H1 (cell line): ENCODE results near the gene FNDC5. TPM values are rescaled to one million over a fixed set of nuclear protein-coding genes. Genes with fewer than 3 reads are reported as not detected.

Experiments
- CTCF ChIA-PET: fragments of 300-600 bp; sonication (Branson Sonifier 250); formaldehyde crosslinking; loops from one replicate; lab custom pipeline; 2021; ENCODE audit not compliant: partially characterized antibody; lab: Charles Lee
- POLR2A ChIA-PET: fragments of 300-600 bp; sonication (Branson Sonifier 250); formaldehyde crosslinking; loops from one replicate; lab custom pipeline; 2021; ENCODE audit warnings: inconsistent platforms; ENCODE audit not compliant: partially characterized antibody; lab: Charles Lee
- DNase-seq, 2 experiments: peaks; one replicate each; pipeline versions ENCODE4 v3.0.0 to v3.0.0-alpha.2; 2010 to 2022; ENCODE audit warnings: low spot score in 2 of 2, low read depth in 1 of 2, mixed read lengths in 1 of 2
- FAIRE-seq: peaks from 2 replicates; lab custom pipeline; 2011; peaks lifted over from hg19 to GRCh38; lab: Jason Lieb, UNC
- H2AFZ ChIP-seq: 2 replicates; pipeline ENCODE4 v1.8.1; 2012; ENCODE audit warnings: low read length, inconsistent platforms
- H2AK5ac ChIP-seq: 2 replicates; pipeline ENCODE4 v1.6.1; 2013; ENCODE audit warnings: low read depth, low read length
- H2BK120ac ChIP-seq: replicated peaks from 2 replicates; pipeline ENCODE3; 2013; ENCODE audit warnings: low read depth, low read length, inconsistent platforms
- H2BK12ac ChIP-seq: 2 replicates; pipeline ENCODE4 v1.6.1; 2013; ENCODE audit warnings: low read depth, low read length
- H2BK15ac ChIP-seq: 2 replicates; pipeline ENCODE4 v1.6.1; 2013; ENCODE audit warnings: low read length
- H2BK20ac ChIP-seq: 2 replicates; pipeline ENCODE4 v1.6.1; 2013; ENCODE audit warnings: low read length
- H2BK5ac ChIP-seq: 2 replicates; pipeline ENCODE4 v1.6.1; 2013; ENCODE audit warnings: low read depth, low read length
- H3K14ac ChIP-seq: 2 replicates; pipeline ENCODE4 v1.6.1; 2013; ENCODE audit warnings: inconsistent platforms; ENCODE audit not compliant: insufficient read length
- H3K18ac ChIP-seq: 2 replicates; pipeline ENCODE4 v1.6.1; 2013; ENCODE audit warnings: low read length; ENCODE audit errors: extremely low read depth
- H3K23ac ChIP-seq: 2 replicates; pipeline ENCODE4 v1.6.1; 2013; ENCODE audit warnings: inconsistent platforms; ENCODE audit not compliant: insufficient read length
- H3K23me2 ChIP-seq: 2 replicates; pipeline ENCODE4 v1.6.1; 2013; ENCODE audit warnings: low read depth, low read length
- H3K27ac ChIP-seq: 2 replicates; pipeline ENCODE4 v1.6.1; 2011; ENCODE audit warnings: low read depth, low read length, inconsistent platforms
- H3K27me3 ChIP-seq, 4 experiments: replicated peaks in 1 of 4; 1 replicate in 1 of 4; 2 replicates in 3 of 4; pipeline versions ENCODE4 v1.6.1 to v1.8.1; 2011 to 2013; ENCODE audit warnings: low read length in 3 of 4, mild to moderate bottlenecking in 3 of 4, inconsistent platforms in 2 of 4, mixed read lengths in 2 of 4, moderate library complexity in 1 of 4; ENCODE audit not compliant: control insufficient read depth in 3 of 4, insufficient read depth in 3 of 4; ENCODE audit errors: extremely low read depth in 1 of 4
- H3K36me3 ChIP-seq, 4 experiments: 2 replicates each; pipeline versions ENCODE4 v1.6.1 to v1.8.1; 2011 to 2013; ENCODE audit warnings: mild to moderate bottlenecking in 4 of 4, low read length in 3 of 4, moderate library complexity in 2 of 4, control low read depth in 1 of 4, inconsistent platforms in 1 of 4; ENCODE audit not compliant: insufficient read depth in 4 of 4, control insufficient read depth in 2 of 4
- H3K4ac ChIP-seq: replicated peaks from 2 replicates; pipeline ENCODE3; 2013; ENCODE audit warnings: low read length, low read depth, mixed read lengths, inconsistent platforms; ENCODE audit not compliant: insufficient read length
- H3K4me1 ChIP-seq, 4 experiments: replicated peaks in 1 of 4; 1 replicate in 1 of 4; 2 replicates in 3 of 4; pipeline versions ENCODE4 v1.6.1 to v1.8.1; 2011 to 2013; ENCODE audit warnings: low read length in 3 of 4, inconsistent platforms in 2 of 4, mixed read lengths in 1 of 4; ENCODE audit not compliant: insufficient read depth in 4 of 4, control insufficient read depth in 3 of 4
- H3K4me2 ChIP-seq, 2 experiments: 2 replicates each; pipeline versions ENCODE4 v1.6.1 to v1.8.1; 2011 to 2013; ENCODE audit warnings: low read depth in 2 of 2, low read length in 2 of 2, control low read depth in 1 of 2, inconsistent platforms in 1 of 2, mild to moderate bottlenecking in 1 of 2; ENCODE audit not compliant: insufficient read depth in 1 of 2
- H3K4me3 ChIP-seq, 4 experiments: fragments of 200-600, 300-600 bp in 1 of 4; sonication (generic), shearing (Covaris generic), sonication (Bioruptor Twin) in 1 of 4; 2 replicates each; pipeline versions ENCODE4 v1.5.1 to v1.8.1; 2011 to 2016; ENCODE audit warnings: low read length in 4 of 4, low read depth in 3 of 4, control low read depth in 2 of 4, inconsistent platforms in 2 of 4, mild to moderate bottlenecking in 2 of 4, mixed read lengths in 1 of 4, moderate library complexity in 1 of 4; ENCODE audit not compliant: insufficient read depth in 2 of 4; ENCODE audit errors: extremely low read depth in 1 of 4
- H3K56ac ChIP-seq: replicated peaks from 2 replicates; pipeline ENCODE3; 2013; ENCODE audit warnings: low read depth, mild to moderate bottlenecking, mixed read lengths, low read length, inconsistent platforms; ENCODE audit not compliant: insufficient read length
- H3K79me1 ChIP-seq: 2 replicates; pipeline ENCODE4 v1.6.1; 2013; ENCODE audit warnings: low read depth, low read length, control low read depth
- H3K79me2 ChIP-seq, 2 experiments: 2 replicates each; pipeline versions ENCODE4 v1.6.1 to v1.8.1; 2012 to 2013; ENCODE audit warnings: low read length in 2 of 2, mild to moderate bottlenecking in 2 of 2, inconsistent platforms in 1 of 2; ENCODE audit not compliant: insufficient read depth in 2 of 2, control insufficient read depth in 1 of 2
- H3K9ac ChIP-seq, 4 experiments: replicated peaks in 1 of 4; 1 replicate in 1 of 4; 2 replicates in 3 of 4; pipeline versions ENCODE4 v1.6.1 to v1.8.1; 2011 to 2013; ENCODE audit warnings: low read depth in 3 of 4, low read length in 3 of 4, control low read depth in 2 of 4, mild to moderate bottlenecking in 2 of 4, moderate library complexity in 2 of 4, inconsistent platforms in 1 of 4; ENCODE audit errors: extremely low read depth in 1 of 4
- H3K9me3 ChIP-seq, 2 experiments: 2 replicates each; pipeline versions ENCODE4 v1.6.1 to v1.8.1; 2012 to 2013; ENCODE audit warnings: mild to moderate bottlenecking in 2 of 2, moderate library complexity in 2 of 2, control low read depth in 1 of 2, inconsistent platforms in 1 of 2, low read depth in 1 of 2, low read length in 1 of 2, mixed read lengths in 1 of 2; ENCODE audit not compliant: insufficient read depth in 2 of 2
- H4K20me1 ChIP-seq, 2 experiments: replicated peaks in 1 of 2; 2 replicates each; pipeline versions ENCODE3 to v1.8.1; 2011 to 2013; ENCODE audit warnings: inconsistent platforms in 2 of 2, low read length in 2 of 2, mild to moderate bottlenecking in 1 of 2; ENCODE audit not compliant: insufficient read depth in 2 of 2, control insufficient read depth in 1 of 2
- H4K5ac ChIP-seq: 2 replicates; pipeline ENCODE4 v1.6.1; 2013; ENCODE audit warnings: low read length, low read depth, mixed read lengths, inconsistent platforms; ENCODE audit not compliant: insufficient read length
- H4K8ac ChIP-seq: 2 replicates; pipeline ENCODE4 v1.8.0; 2013; ENCODE audit warnings: mild to moderate bottlenecking, moderate library complexity, low read length, inconsistent platforms; ENCODE audit not compliant: insufficient read depth; ENCODE audit errors: extremely low read depth
- H4K91ac ChIP-seq: replicated peaks from 2 replicates; pipeline ENCODE3; 2013; ENCODE audit warnings: low read length, mixed read lengths, inconsistent platforms; ENCODE audit not compliant: insufficient read length
- HDAC6 ChIP-seq: IDR thresholded peaks from one replicate; pipeline ENCODE4 v1.7.1; 2012; ENCODE audit warnings: low read depth, mild to moderate bottlenecking, inconsistent platforms, low read length, moderate library complexity
- JUN ChIP-seq: IDR thresholded peaks from 2 replicates; pipeline ENCODE4 v1.6.1; 2011; ENCODE audit warnings: low read depth, mild to moderate bottlenecking, improper control_type of control experiment, low read length
- RFX5 ChIP-seq: IDR thresholded peaks from 2 replicates; pipeline ENCODE4 v1.6.1; 2011; ENCODE audit warnings: low read depth, low read length, improper control_type of control experiment, borderline replicate concordance
- TAF1 ChIP-seq: IDR thresholded peaks from 2 replicates; pipeline ENCODE4 v1.6.1; 2011; ENCODE audit warnings: mild to moderate bottlenecking, low read depth, low read length
- ZNF274 ChIP-seq: IDR thresholded peaks from 2 replicates; pipeline ENCODE4 v1.7.0; 2012; ENCODE audit warnings: low read length, borderline replicate concordance; ENCODE audit errors: extremely low read depth
- WGBS, 2 experiments: shearing (Covaris generic) in 1 of 2; methylation state at CpG; one replicate each; pipeline versions ENCODE4 v1.1.6 to v1.1.7; 2013 to 2015; ENCODE audit warnings: low lambda C conversion rate in 2 of 2, mixed read lengths in 2 of 2, inconsistent platforms in 1 of 2, low coverage in 1 of 2, missing lambda C conversion rate in 1 of 2; ENCODE audit not compliant: insufficient replicate concordance in 2 of 2, insufficient coverage in 1 of 2, insufficient read length in 1 of 2; ENCODE audit errors: extremely low coverage in 1 of 2, missing lambda C conversion rate in 1 of 2; 5-methylcytosine and 5-hydroxymethylcytosine counted together
- polyA plus RNA-seq, 7 experiments: library from polyadenylated mRNA; depleted of rRNA in 3 of 7; stranded (reverse) in 5 of 7; unstranded in 2 of 7; fragments of >200 nt in 5 of 7; fragments of 200-250 nt in 2 of 7; gene quantifications; 1 replicate in 5 of 7; 2 replicates in 1 of 7; 4 replicates in 1 of 7; pipeline versions ENCODE4 v1.2.1 to v1.2.3, GENCODE V29; 2011 to 2013; ENCODE audit warnings: missing spikeins in 2 of 7, mixed read lengths in 2 of 7
- total RNA-seq: library from RNA; stranded (reverse); fragmentation: NEBNext Ultra II Directional; extraction: Animal tissue kit (Norgen Biotek cat#: 25700); gene quantifications from 2 replicates; pipeline ENCODE4 v1.2.1, GENCODE V29; 2021
- TF ChIP-seq, protein P1 (sequence below): IDR thresholded peaks from 2 replicates; pipeline ENCODE4 v1.6.1; 2011; ENCODE audit warnings: low read depth, mild to moderate bottlenecking, low read length; ENCODE audit not compliant: insufficient read depth
- TF ChIP-seq, protein P2 (sequence below): IDR thresholded peaks from 2 replicates; pipeline ENCODE4 v1.6.1; 2012; ENCODE audit warnings: inconsistent platforms

Gene FNDC5
- total and polyA plus RNA-seq, 2 of the 8 experiments (the other 6 are each of a cell fraction or from before 2014, with no cell fraction given), result 1.8 to 2.0 TPM

DNA sequence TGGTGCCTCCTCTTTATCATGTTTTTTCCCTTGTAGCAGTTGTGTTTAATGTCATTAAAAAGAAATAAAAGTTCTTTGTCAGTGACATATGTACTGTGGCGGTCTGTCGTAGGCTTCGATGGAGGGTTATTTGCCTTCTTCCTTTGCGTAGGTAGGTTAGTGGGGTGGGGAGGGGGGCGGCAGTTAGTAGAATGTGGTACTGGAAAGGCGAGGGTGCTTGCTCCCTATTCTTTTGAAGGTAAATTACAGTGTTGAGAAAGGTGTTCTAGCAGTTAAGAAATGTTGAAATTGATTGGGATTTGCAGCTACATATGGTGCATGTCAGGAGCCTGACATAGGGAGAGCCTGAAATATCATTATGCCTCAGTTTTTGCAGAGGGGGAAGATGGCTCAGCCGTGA lies 11.9 kb downstream of the FNDC5 start:
- CTCF ChIA-PET, result interaction anchor here (1.3 to 3.6 kb wide), 4 partner anchors 10 to 34 kb away, joined by 3 to 11 read pairs (median 4); no protein-coding TSS in a partner anchor
- H3K4ac ChIP-seq, result no peak overlapping the region
- FAIRE-seq (no peak), DNase-seq (no peak)
- no peaks in the 10 kb centered on the region for H3K27me3 ChIP-seq
- H2AK5ac ChIP-seq, result no peak overlapping the region
- H2BK120ac ChIP-seq, result no peak overlapping the region
- no peak overlapping the region for H2BK15ac ChIP-seq
- WGBS, 2 experiments, result 91% methylated on average over 7 of the region's 7 CpGs; no CpG with 5 or more reads in 1 of the 2 experiments
- H3K23me2 ChIP-seq, result no peaks in the 10 kb centered on the region
- H2BK12ac ChIP-seq, result no peak overlapping the region
- H4K5ac ChIP-seq, result no peak overlapping the region
- no peaks in the 10 kb centered on the region for H3K9me3 ChIP-seq
- H3K23ac ChIP-seq, result no peak overlapping the region
- no peak overlapping the region for H4K91ac ChIP-seq
- no peak overlapping the region for H2AFZ ChIP-seq
- H4K8ac ChIP-seq, result no peak overlapping the region
- H3K9ac ChIP-seq, result no peak overlapping the region
- H2BK5ac ChIP-seq, result no peak overlapping the region
- POLR2A ChIA-PET, result interaction anchor here (1.2 to 1.6 kb wide), 4 partner anchors 9 to 42 kb away, joined by 4 to 8 read pairs (median 6); partner anchors contain the start of genes FNDC5, S100PBP and YARS1
- no peaks in the 10 kb centered on the region for H3K79me1 ChIP-seq
- H3K56ac ChIP-seq, result no peak overlapping the region
- H2BK20ac ChIP-seq, result no peak overlapping the region
- H3K4me3 ChIP-seq, result no peak overlapping the region
- no peak overlapping the region for H3K18ac ChIP-seq
- H3K4me1 ChIP-seq, result no peaks in the 10 kb centered on the region
- peaks cover 0 to 2% of the 10 kb centered on the region in 2 experiments for H4K20me1 ChIP-seq
- H3K4me2 ChIP-seq, result no peak overlapping the region
- H3K79me2 ChIP-seq, result no peaks in the 10 kb centered on the region
- no peak overlapping the region for H3K14ac ChIP-seq
- peaks cover 7 to 50% (median 15%) of the 10 kb centered on the region in 4 experiments; a peak in 6 of 8 replicates for H3K36me3 ChIP-seq
- no peak overlapping the region for H3K27ac ChIP-seq
- TF ChIP-seq, protein P1, sequence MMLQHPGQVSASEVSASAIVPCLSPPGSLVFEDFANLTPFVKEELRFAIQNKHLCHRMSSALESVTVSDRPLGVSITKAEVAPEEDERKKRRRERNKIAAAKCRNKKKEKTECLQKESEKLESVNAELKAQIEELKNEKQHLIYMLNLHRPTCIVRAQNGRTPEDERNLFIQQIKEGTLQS, result no peak
- TF ChIP-seq JUN (no peak), HDAC6 (no peak), ZNF274 (no peak), RFX5 (no peak), TAF1 (no peak)
- TF ChIP-seq, protein P2, sequence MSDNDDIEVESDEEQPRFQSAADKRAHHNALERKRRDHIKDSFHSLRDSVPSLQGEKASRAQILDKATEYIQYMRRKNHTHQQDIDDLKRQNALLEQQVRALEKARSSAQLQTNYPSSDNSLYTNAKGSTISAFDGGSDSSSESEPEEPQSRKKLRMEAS, result no peak
